ENCODE data around the gene NOPCHAP1. TPM values are rescaled to one million over a fixed set of nuclear protein-coding genes. Genes with fewer than 3 reads are reported as not detected.

NOPCHAP1 gene
- total RNA-seq, 6 donors from 2014 or later: 2.1 to 13.0 (median 7.6) TPM

- WGBS, 2 donors: 84 to 97% methylated on average over 4 of the region's 4 CpGs
- no peak for ATAC-seq (ENCODE audit: low FRiP score in 2 of 2)
- Histone ChIP-seq H3K4me3 (no peak overlapping the region), H3K36me3 (no peaks in the 10 kb centered on the region), H3K9me3 (no peaks in the 10 kb centered on the region), H3K27ac (no peak overlapping the region), H3K4me1 (peaks cover 12 to 31% (median 18%) of the 10 kb centered on the region in 4 donors), H3K27me3 (no peaks in the 10 kb centered on the region)
- DNase-seq: no peak
- TF ChIP-seq POLR2A (IDR thresholded peaks at IDR 0.05): no peak
Observed at GRCh38 chr12:104960464-104960863, 25.7 kb upstream of the NOPCHAP1 start.

- no peak for DNase-seq
- 84 to 88% methylated on average over 6 of the region's 6 CpGs for WGBS, 2 donors
- Histone ChIP-seq H3K27ac (no peak overlapping the region), H3K4me3 (no peak overlapping the region), H3K27me3 (no peaks in the 10 kb centered on the region), H3K36me3 (no peaks in the 10 kb centered on the region), H3K4me1 (peaks cover 3 to 14% (median 10%) of the 10 kb centered on the region in 4 donors), H3K9me3 (no peaks in the 10 kb centered on the region)
- no peak for TF ChIP-seq CTCF (IDR thresholded peaks at IDR 0.05)
- no peak for TF ChIP-seq POLR2A (IDR thresholded peaks at IDR 0.05)
- TF ChIP-seq POLR2AphosphoS5 (IDR thresholded peaks at IDR 0.05): no peak
- TF ChIP-seq EP300 (IDR thresholded peaks at IDR 0.05): no peak
- ATAC-seq (ENCODE audit: low FRiP score in 2 of 2): no peak
Observed at GRCh38 chr12:104963757-104964156, 22.4 kb upstream of the NOPCHAP1 start.

- no peak for ATAC-seq (ENCODE audit: low FRiP score in 2 of 2)
- peaks cover 0 to 8% (median 4%) of the 10 kb centered on the region in 4 donors for H3K4me1 ChIP-seq
- H3K36me3 ChIP-seq: no peaks in the 10 kb centered on the region
- H3K9me3 ChIP-seq: no peaks in the 10 kb centered on the region
- no peak overlapping the region for H3K4me3 ChIP-seq
- H3K27ac ChIP-seq: no peak overlapping the region
- DNase-seq: no peak
- H3K27me3 ChIP-seq: no peaks in the 10 kb centered on the region
- WGBS, 2 donors: 71 to 80% methylated on average over 8 of the region's 8 CpGs
- no peak for TF ChIP-seq POLR2AphosphoS5 (IDR thresholded peaks at IDR 0.05)
- TF ChIP-seq EP300 (IDR thresholded peaks at IDR 0.05): no peak
- TF ChIP-seq POLR2A (IDR thresholded peaks at IDR 0.05): no peak
- no peak for TF ChIP-seq CTCF (IDR thresholded peaks at IDR 0.05)
Observed at GRCh38 chr12:104964167-104964855, 21.8 kb upstream of the NOPCHAP1 start.

GRCh38 chr12:104964856-104965205 is 21.3 kb upstream of the NOPCHAP1 start:
- DNase-seq: no peak
- H3K4me3 ChIP-seq: no peak overlapping the region
- no peak overlapping the region for H3K27ac ChIP-seq
- ATAC-seq (ENCODE audit: low FRiP score in 2 of 2): no peak
- H3K4me1 ChIP-seq: peaks cover 0 to 3% (median 0%) of the 10 kb centered on the region in 4 donors
- no peaks in the 10 kb centered on the region for H3K36me3 ChIP-seq
- no peaks in the 10 kb centered on the region for H3K27me3 ChIP-seq
- TF ChIP-seq CTCF (IDR thresholded peaks at IDR 0.05): no peak
- no peak for TF ChIP-seq POLR2AphosphoS5 (IDR thresholded peaks at IDR 0.05)
- no peak for TF ChIP-seq POLR2A (IDR thresholded peaks at IDR 0.05)
- no peak for TF ChIP-seq EP300 (IDR thresholded peaks at IDR 0.05)
- WGBS, 2 donors: 70 to 75% methylated on average over 2 of the region's 2 CpGs
- no peaks in the 10 kb centered on the region for H3K9me3 ChIP-seq

- DNase-seq (no peak), ATAC-seq (ENCODE audit: low FRiP score in 2 of 2) (no peak)
- WGBS, 2 donors: 89 to 92% methylated on average over 4 of the region's 4 CpGs
Observed at GRCh38 chr12:104966677-104967076, 19.4 kb upstream of the NOPCHAP1 start.

More at GRCh38 chr12:104966677-104967076, 19.4 kb upstream of the NOPCHAP1 start:
- no peak overlapping the region for H3K27ac ChIP-seq
- H3K4me1 ChIP-seq: no peaks in the 10 kb centered on the region
- no peak overlapping the region for H3K4me3 ChIP-seq
- no peaks in the 10 kb centered on the region for H3K36me3 ChIP-seq
- TF ChIP-seq POLR2AphosphoS5 (IDR thresholded peaks at IDR 0.05): no peak
- TF ChIP-seq POLR2A (IDR thresholded peaks at IDR 0.05): no peak
- TF ChIP-seq EP300 (IDR thresholded peaks at IDR 0.05): no peak
- no peak for TF ChIP-seq CTCF (IDR thresholded peaks at IDR 0.05)
- H3K9me3 ChIP-seq: no peaks in the 10 kb centered on the region
- no peaks in the 10 kb centered on the region for H3K27me3 ChIP-seq

All from upper lobe of left lung (tissue), 6 donors.